Measurements from ENCODE around the gene CCDC40.

DNA sequence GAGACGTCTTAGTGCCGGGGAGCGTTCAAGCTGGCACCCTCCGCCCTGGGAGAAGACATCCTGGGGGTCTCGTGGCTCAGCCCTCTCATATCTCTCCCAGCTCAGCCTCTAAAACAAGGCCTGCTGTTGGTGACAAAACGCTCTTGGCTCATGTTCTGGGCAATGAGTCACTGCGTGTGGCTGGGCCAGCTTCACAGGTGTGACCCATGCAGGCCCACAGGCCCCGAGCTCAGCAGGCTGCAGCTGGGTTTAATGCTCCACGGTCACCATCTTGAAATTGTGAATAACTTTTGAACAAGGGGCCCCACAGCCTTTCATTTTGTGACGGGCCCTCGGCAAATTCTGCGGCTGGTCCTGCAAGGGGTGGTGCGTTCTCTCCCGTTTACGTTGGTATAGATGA, 87.3 kb downstream of the CCDC40 start:
- TF ChIP-seq, protein P1, sequence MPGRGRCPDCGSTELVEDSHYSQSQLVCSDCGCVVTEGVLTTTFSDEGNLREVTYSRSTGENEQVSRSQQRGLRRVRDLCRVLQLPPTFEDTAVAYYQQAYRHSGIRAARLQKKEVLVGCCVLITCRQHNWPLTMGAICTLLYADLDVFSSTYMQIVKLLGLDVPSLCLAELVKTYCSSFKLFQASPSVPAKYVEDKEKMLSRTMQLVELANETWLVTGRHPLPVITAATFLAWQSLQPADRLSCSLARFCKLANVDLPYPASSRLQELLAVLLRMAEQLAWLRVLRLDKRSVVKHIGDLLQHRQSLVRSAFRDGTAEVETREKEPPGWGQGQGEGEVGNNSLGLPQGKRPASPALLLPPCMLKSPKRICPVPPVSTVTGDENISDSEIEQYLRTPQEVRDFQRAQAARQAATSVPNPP (IDR thresholded peaks at IDR 0.05; ENCODE audit: borderline replicate concordance, insufficient read depth, insufficient read length) = no peak
- TF ChIP-seq, protein P2, sequence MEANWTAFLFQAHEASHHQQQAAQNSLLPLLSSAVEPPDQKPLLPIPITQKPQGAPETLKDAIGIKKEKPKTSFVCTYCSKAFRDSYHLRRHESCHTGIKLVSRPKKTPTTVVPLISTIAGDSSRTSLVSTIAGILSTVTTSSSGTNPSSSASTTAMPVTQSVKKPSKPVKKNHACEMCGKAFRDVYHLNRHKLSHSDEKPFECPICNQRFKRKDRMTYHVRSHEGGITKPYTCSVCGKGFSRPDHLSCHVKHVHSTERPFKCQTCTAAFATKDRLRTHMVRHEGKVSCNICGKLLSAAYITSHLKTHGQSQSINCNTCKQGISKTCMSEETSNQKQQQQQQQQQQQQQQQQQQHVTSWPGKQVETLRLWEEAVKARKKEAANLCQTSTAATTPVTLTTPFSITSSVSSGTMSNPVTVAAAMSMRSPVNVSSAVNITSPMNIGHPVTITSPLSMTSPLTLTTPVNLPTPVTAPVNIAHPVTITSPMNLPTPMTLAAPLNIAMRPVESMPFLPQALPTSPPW (CRISPR knock-in tag; IDR thresholded peaks at IDR 0.05) = no peak
- TF ChIP-seq, protein P3, sequence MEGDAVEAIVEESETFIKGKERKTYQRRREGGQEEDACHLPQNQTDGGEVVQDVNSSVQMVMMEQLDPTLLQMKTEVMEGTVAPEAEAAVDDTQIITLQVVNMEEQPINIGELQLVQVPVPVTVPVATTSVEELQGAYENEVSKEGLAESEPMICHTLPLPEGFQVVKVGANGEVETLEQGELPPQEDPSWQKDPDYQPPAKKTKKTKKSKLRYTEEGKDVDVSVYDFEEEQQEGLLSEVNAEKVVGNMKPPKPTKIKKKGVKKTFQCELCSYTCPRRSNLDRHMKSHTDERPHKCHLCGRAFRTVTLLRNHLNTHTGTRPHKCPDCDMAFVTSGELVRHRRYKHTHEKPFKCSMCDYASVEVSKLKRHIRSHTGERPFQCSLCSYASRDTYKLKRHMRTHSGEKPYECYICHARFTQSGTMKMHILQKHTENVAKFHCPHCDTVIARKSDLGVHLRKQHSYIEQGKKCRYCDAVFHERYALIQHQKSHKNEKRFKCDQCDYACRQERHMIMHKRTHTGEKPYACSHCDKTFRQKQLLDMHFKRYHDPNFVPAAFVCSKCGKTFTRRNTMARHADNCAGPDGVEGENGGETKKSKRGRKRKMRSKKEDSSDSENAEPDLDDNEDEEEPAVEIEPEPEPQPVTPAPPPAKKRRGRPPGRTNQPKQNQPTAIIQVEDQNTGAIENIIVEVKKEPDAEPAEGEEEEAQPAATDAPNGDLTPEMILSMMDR (IDR thresholded peaks at IDR 0.05 in 2 of 3, conservative IDR thresholded peaks at IDR 0.05 in 1 of 3; ENCODE audit: insufficient read depth in 2 of 3, low read depth in 1 of 3, low read length in 3 of 3) = no peak
- TF ChIP-seq POLR2AphosphoS5 (IDR thresholded peaks at IDR 0.05; ENCODE audit: control insufficient read depth, insufficient read depth, low read depth, low read length) = no peak
- TF ChIP-seq, protein P4, sequence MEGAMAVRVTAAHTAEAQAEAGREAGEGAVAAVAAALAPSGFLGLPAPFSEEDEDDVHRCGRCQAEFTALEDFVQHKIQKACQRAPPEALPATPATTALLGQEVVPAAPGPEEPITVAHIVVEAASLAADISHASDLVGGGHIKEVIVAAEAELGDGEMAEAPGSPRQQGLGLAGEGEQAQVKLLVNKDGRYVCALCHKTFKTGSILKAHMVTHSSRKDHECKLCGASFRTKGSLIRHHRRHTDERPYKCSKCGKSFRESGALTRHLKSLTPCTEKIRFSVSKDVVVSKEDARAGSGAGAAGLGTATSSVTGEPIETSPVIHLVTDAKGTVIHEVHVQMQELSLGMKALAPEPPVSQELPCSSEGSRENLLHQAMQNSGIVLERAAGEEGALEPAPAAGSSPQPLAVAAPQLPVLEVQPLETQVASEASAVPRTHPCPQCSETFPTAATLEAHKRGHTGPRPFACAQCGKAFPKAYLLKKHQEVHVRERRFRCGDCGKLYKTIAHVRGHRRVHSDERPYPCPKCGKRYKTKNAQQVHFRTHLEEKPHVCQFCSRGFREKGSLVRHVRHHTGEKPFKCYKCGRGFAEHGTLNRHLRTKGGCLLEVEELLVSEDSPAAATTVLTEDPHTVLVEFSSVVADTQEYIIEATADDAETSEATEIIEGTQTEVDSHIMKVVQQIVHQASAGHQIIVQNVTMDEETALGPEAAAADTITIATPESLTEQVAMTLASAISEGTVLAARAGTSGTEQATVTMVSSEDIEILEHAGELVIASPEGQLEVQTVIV (CRISPR knock-in tag; IDR thresholded peaks at IDR 0.05; ENCODE audit: borderline replicate concordance) = no peak
- TF ChIP-seq ZNF12 (CRISPR knock-in tag; IDR thresholded peaks at IDR 0.05) = no peak
- no peak for TF ChIP-seq BACH1 (tag; IDR thresholded peaks at IDR 0.05)

Data from K562 (cell line).